Endodermal cell (in vitro differentiated cells): ENCODE results near the gene MYCL. TPM values are rescaled to one million over a fixed set of nuclear protein-coding genes. Genes with fewer than 3 reads are reported as not detected.

ENCODE experiments used
- DNase-seq: peaks from one replicate; pipeline ENCODE4 v3.0.0-alpha.2; 2017
- H3K27ac ChIP-seq: 2 replicates; pipeline ENCODE4 v1.5.1; 2013; ENCODE audit warnings: mild to moderate bottlenecking, low read depth, low read length, moderate library complexity
- H3K27me3 ChIP-seq: 2 replicates; pipeline ENCODE4 v1.6.1; 2013; ENCODE audit warnings: mild to moderate bottlenecking, low read length, moderate library complexity; ENCODE audit not compliant: insufficient read depth, control insufficient read depth, poor library complexity, severe bottlenecking
- H3K36me3 ChIP-seq: 2 replicates; pipeline ENCODE4 v1.7.0; 2013; ENCODE audit warnings: mild to moderate bottlenecking, low read length, moderate library complexity; ENCODE audit not compliant: control insufficient read depth, insufficient read depth
- H3K4me1 ChIP-seq: one replicate; pipeline ENCODE4 v1.7.0; 2013; ENCODE audit warnings: low read length; ENCODE audit not compliant: control insufficient read depth, insufficient read depth
- H3K4me3 ChIP-seq: 2 replicates; pipeline ENCODE4 v1.5.1; 2013; ENCODE audit warnings: mild to moderate bottlenecking, low read length, moderate library complexity
- H3K9ac ChIP-seq: 2 replicates; pipeline ENCODE4 v1.6.1; 2013; ENCODE audit warnings: mild to moderate bottlenecking, low read length, moderate library complexity; ENCODE audit not compliant: poor library complexity, severe bottlenecking; ENCODE audit errors: extremely low read depth
- H3K9me3 ChIP-seq: 2 replicates; pipeline ENCODE4 v1.6.1; 2013; ENCODE audit warnings: mild to moderate bottlenecking, low read length, moderate library complexity; ENCODE audit not compliant: control insufficient read depth
- H3K27ac Mint-ChIP-seq: 2 replicates; pipeline ENCODE4 v1.8.0; 2020; ENCODE audit warnings: mixed read lengths
- H3K27me3 Mint-ChIP-seq: 2 replicates; pipeline ENCODE4 v1.8.0; 2021; ENCODE audit warnings: mild to moderate bottlenecking, mixed read lengths; ENCODE audit not compliant: insufficient read depth
- H3K36me3 Mint-ChIP-seq: 2 replicates; pipeline ENCODE4 v1.8.0; 2020; ENCODE audit warnings: low read depth, mixed read lengths
- H3K4me1 Mint-ChIP-seq: 2 replicates; pipeline ENCODE4 v1.8.0; 2020; ENCODE audit warnings: mixed read lengths
- H3K4me3 Mint-ChIP-seq: 2 replicates; pipeline ENCODE4 v1.8.0; 2020; ENCODE audit warnings: mild to moderate bottlenecking, moderate library complexity, mixed read lengths
- H3K9me3 Mint-ChIP-seq: 2 replicates; pipeline ENCODE4 v1.8.0; 2020; ENCODE audit warnings: mild to moderate bottlenecking, mixed read lengths
- WGBS, 2 experiments: methylation state at CpG; one replicate each; pipeline versions ENCODE4 v1.1.5 to v1.1.7; 2013; ENCODE audit warnings: missing lambda C conversion rate in 2 of 2, mixed read lengths in 1 of 2; ENCODE audit not compliant: insufficient coverage in 1 of 2, insufficient read length in 1 of 2; 5-methylcytosine and 5-hydroxymethylcytosine counted together
- total RNA-seq, 2 donors: library from RNA; stranded (reverse); fragmentation: NEBNext Ultra II Directional in 1 of 2; extraction: Animal tissue kit (Norgen Biotek cat#: 25700) in 1 of 2; gene quantifications; 2 replicates in 1 of 2; 3 replicates in 1 of 2; pipeline ENCODE4 v1.2.1, GENCODE V29; 2021
- TF ChIP-seq, protein P1 (sequence below): fragments of 200-600 bp; sonication (generic); conservative IDR thresholded peaks from 2 replicates; pipeline ENCODE4 v1.5.0; 2021; ENCODE audit warnings: antibody characterized with exemption, mild to moderate bottlenecking

MYCL gene
- total RNA-seq, 2 donors from 2014 or later = 35.0 to 39.5 TPM

DNA sequence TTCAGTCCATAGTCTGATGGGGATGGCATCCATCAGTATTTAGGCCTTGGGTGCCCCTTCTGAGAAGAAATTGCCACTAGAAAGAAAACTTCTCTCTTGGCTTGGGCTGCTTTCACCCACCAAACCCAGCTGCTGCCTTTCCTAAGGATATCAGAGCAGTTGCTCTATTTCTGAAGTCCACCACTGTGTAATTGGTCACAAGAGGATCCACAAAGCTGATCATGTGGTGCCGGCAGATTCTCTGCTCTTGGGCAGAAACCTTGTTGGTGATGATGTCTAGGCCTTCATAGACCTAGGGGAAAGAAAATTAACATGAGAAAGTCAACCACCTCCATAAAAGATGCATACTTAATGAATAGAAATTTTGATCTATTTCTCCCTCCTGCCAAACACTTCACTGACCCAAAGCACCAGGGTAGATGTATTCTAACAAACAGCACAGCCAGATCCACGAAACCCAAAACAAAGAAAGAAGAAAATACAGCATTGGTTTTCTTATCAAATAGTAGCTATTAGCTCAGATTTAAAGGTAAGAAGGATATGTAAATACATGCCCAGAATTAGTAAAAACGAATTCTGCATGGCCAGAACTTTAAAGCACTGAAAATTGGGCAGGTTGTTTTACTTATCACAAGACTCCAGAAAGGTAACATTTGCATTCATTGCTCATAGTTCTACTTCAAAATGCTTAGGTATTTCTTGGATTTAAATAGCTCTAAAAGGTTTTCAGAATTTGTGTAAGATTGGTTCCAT is 44.4 kb downstream of the MYCL start:
- Mint-ChIP-seq H3K9me3 (peaks cover 3% of the 10 kb centered on the region), H3K4me1 (peaks cover 9% of the 10 kb centered on the region), H3K27me3 (no peaks in the 10 kb centered on the region), H3K4me3 (no peak overlapping the region), H3K27ac (no peak overlapping the region), H3K36me3 (peaks cover 32% of the 10 kb centered on the region)
- Histone ChIP-seq H3K27me3 (no peaks in the 10 kb centered on the region), H3K4me1 (peaks cover 4% of the 10 kb centered on the region), H3K9me3 (peaks cover 5% of the 10 kb centered on the region), H3K27ac (no peak overlapping the region), H3K9ac (no peak overlapping the region), H3K4me3 (no peak overlapping the region), H3K36me3 (peaks cover 47% of the 10 kb centered on the region)
- 83 to 90% methylated on average over 2 to 3 of the region's 3 CpGs for whole genome bisulfite sequencing, 2 experiments
- no peak for DNase-seq
- TF ChIP-seq, protein P1, sequence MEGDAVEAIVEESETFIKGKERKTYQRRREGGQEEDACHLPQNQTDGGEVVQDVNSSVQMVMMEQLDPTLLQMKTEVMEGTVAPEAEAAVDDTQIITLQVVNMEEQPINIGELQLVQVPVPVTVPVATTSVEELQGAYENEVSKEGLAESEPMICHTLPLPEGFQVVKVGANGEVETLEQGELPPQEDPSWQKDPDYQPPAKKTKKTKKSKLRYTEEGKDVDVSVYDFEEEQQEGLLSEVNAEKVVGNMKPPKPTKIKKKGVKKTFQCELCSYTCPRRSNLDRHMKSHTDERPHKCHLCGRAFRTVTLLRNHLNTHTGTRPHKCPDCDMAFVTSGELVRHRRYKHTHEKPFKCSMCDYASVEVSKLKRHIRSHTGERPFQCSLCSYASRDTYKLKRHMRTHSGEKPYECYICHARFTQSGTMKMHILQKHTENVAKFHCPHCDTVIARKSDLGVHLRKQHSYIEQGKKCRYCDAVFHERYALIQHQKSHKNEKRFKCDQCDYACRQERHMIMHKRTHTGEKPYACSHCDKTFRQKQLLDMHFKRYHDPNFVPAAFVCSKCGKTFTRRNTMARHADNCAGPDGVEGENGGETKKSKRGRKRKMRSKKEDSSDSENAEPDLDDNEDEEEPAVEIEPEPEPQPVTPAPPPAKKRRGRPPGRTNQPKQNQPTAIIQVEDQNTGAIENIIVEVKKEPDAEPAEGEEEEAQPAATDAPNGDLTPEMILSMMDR = no peak

DNA sequence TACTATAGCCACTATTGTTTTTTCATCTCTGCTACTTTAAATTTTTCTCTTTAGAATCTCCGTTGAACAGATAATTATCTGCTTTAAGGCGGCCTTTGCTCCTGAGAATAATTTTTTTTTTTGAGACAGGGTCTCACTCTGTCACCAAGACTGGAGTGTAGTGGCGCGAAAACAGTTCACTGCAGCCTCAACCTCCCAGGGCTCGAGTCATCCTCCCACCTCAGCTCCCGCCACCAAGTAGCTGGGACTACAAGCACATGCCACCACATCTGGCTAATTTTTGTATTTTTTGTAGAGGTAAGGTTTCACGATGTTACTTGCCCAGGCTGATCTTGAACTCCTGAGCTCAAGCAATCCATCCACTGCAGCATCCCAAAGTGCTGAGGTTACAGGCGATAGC is 47.0 kb downstream of the MYCL start:
- TF ChIP-seq, protein P1 = no peak
- Mint-ChIP-seq H3K27ac (no peak overlapping the region), H3K27me3 (no peaks in the 10 kb centered on the region), H3K4me3 (no peak overlapping the region), H3K4me1 (peaks cover 7% of the 10 kb centered on the region), H3K9me3 (no peaks in the 10 kb centered on the region), H3K36me3 (peaks cover 24% of the 10 kb centered on the region)
- no peak overlapping the region for H3K9ac ChIP-seq
- H3K27ac ChIP-seq = no peak overlapping the region
- no peaks in the 10 kb centered on the region for H3K9me3 ChIP-seq
- no peak overlapping the region for H3K4me3 ChIP-seq
- DNase-seq = no peak
- peaks cover 4% of the 10 kb centered on the region for H3K4me1 ChIP-seq
- WGBS, 2 experiments = 95 to 98% methylated on average over 7 to 8 of the region's 8 CpGs
- no peaks in the 10 kb centered on the region for H3K27me3 ChIP-seq
- H3K36me3 ChIP-seq = peaks cover 54% of the 10 kb centered on the region

- no peak overlapping the region for H3K4me3 Mint-ChIP-seq
- Histone ChIP-seq H3K9me3 (no peaks in the 10 kb centered on the region), H3K4me3 (no peak overlapping the region), H3K9ac (no peak overlapping the region), H3K27ac (no peak overlapping the region), H3K27me3 (no peaks in the 10 kb centered on the region), H3K4me1 (peaks cover 4% of the 10 kb centered on the region), H3K36me3 (peaks cover 54% of the 10 kb centered on the region)
- H3K9me3 Mint-ChIP-seq = no peaks in the 10 kb centered on the region
- no peaks in the 10 kb centered on the region for H3K27me3 Mint-ChIP-seq
- H3K4me1 Mint-ChIP-seq = peaks cover 6% of the 10 kb centered on the region
- DNase-seq = no peak
- peaks cover 25% of the 10 kb centered on the region for H3K36me3 Mint-ChIP-seq
- no peak overlapping the region for H3K27ac Mint-ChIP-seq
- TF ChIP-seq, protein P1 = no peak
Measured at GRCh38 chr1:39854314-39854713, 47.4 kb downstream of the MYCL start.
